Thymus (tissue), 11 donors: ENCODE data around the gene CCDC169. TPM values are rescaled to one million over a fixed set of nuclear protein-coding genes. Genes with fewer than 3 reads are reported as not detected.

Experiments used
- DNase-seq, 9 donors: peaks; one replicate each; pipeline ENCODE4 v3.0.0-alpha.2; 2013; ENCODE audit warnings: low spot score in 9 of 9, low read depth in 6 of 9, missing footprints in 1 of 9
- H3K27ac ChIP-seq, 2 donors: one replicate each; pipeline ENCODE4 v1.5.1; 2013; ENCODE audit warnings: control low read depth in 1 of 2, low read depth in 1 of 2, low read length in 1 of 2, mild to moderate bottlenecking in 1 of 2, moderate library complexity in 1 of 2
- H3K27me3 ChIP-seq, 2 donors: one replicate each; pipeline ENCODE4 v1.5.1; 2013; ENCODE audit warnings: low read length in 1 of 2; ENCODE audit not compliant: control insufficient read depth in 2 of 2, insufficient read depth in 1 of 2
- H3K36me3 ChIP-seq, 2 donors: one replicate each; pipeline ENCODE4 v1.5.1; 2013; ENCODE audit warnings: low read length in 1 of 2, mild to moderate bottlenecking in 1 of 2, moderate library complexity in 1 of 2; ENCODE audit not compliant: control insufficient read depth in 2 of 2, insufficient read depth in 2 of 2
- H3K4me1 ChIP-seq, 2 donors: one replicate each; pipeline ENCODE4 v1.5.1; 2013; ENCODE audit warnings: low read length in 2 of 2; ENCODE audit not compliant: control insufficient read depth in 2 of 2, insufficient read depth in 2 of 2
- H3K4me3 ChIP-seq, 2 donors: one replicate each; pipeline ENCODE4 v1.5.1; 2013; ENCODE audit warnings: low read length in 2 of 2, control low read depth in 1 of 2, mild to moderate bottlenecking in 1 of 2
- H3K9me3 ChIP-seq, 2 donors: one replicate each; pipeline ENCODE4 v1.5.1; 2013; ENCODE audit warnings: low read length in 1 of 2, mild to moderate bottlenecking in 1 of 2; ENCODE audit not compliant: control insufficient read depth in 2 of 2, insufficient read depth in 1 of 2
- WGBS: extraction: QIAGEN DNeasy Blood & Tissue Kit; methylation state at CpG from one replicate; pipeline ENCODE4 v1.1.7; 2013; 5-methylcytosine and 5-hydroxymethylcytosine counted together
- polyA plus RNA-seq: library from polyadenylated mRNA; stranded (reverse); fragments of 200-250 nt; gene quantifications from one replicate; pipeline ENCODE4 v1.2.3, GENCODE V29; 2013
- total RNA-seq: library from RNA; stranded (reverse); fragments of 120-200 nt; gene quantifications from one replicate; pipeline ENCODE4 v1.2.4, GENCODE V29; 2013
- donor health status: healthy.

Gene CCDC169
- total and polyA plus RNA-seq, 2 donors: 0.23 to 0.66 TPM

GRCh38 chr13:36224730-36225129 is 72.9 kb downstream of the CCDC169 start:
- no peak overlapping the region for H3K27ac ChIP-seq
- no peak overlapping the region for H3K4me3 ChIP-seq
- no peak for DNase-seq
- no peaks in the 10 kb centered on the region for H3K4me1 ChIP-seq
- no peaks in the 10 kb centered on the region for H3K27me3 ChIP-seq
- no peaks in the 10 kb centered on the region for H3K36me3 ChIP-seq
- 95% methylated on average over 1 of the region's 1 CpG for WGBS
- H3K9me3 ChIP-seq: no peaks in the 10 kb centered on the region

GRCh38 chr13:36219883-36220282 is 77.7 kb downstream of the CCDC169 start:
- H3K27ac ChIP-seq: no peak overlapping the region
- H3K27me3 ChIP-seq: no peaks in the 10 kb centered on the region
- H3K9me3 ChIP-seq: peaks cover 0 to 3% of the 10 kb centered on the region in 2 donors
- H3K36me3 ChIP-seq: no peaks in the 10 kb centered on the region
- H3K4me1 ChIP-seq: no peaks in the 10 kb centered on the region
- no peak overlapping the region for H3K4me3 ChIP-seq
- DNase-seq: no peak

GRCh38 chr13:36217456-36217855 is 80.2 kb downstream of the CCDC169 start:
- 86% methylated on average over 3 of the region's 3 CpGs for WGBS
- H3K27me3 ChIP-seq: no peaks in the 10 kb centered on the region
- H3K9me3 ChIP-seq: peaks cover 0 to 17% of the 10 kb centered on the region in 2 donors
- no peaks in the 10 kb centered on the region for H3K36me3 ChIP-seq
- H3K4me3 ChIP-seq: no peak overlapping the region
- DNase-seq: no peak
- no peak overlapping the region for H3K27ac ChIP-seq
- H3K4me1 ChIP-seq: no peaks in the 10 kb centered on the region

- Histone ChIP-seq H3K4me3 (no peak within 1 kb of the TSS), H3K9me3 (peaks cover 0 to 17% of the 10 kb centered on the region in 2 donors), H3K4me1 (no peaks in the 10 kb centered on the region), H3K27me3 (no peaks in the 10 kb centered on the region), H3K36me3 (no peaks in the 10 kb centered on the region), H3K27ac (no peak within 1 kb of the TSS)
- DNase-seq: no peak
- 97% methylated on average over 53 of the region's 53 CpGs for WGBS
These were observed 83.3 kb downstream of the CCDC169 start, which contains the start of gene SOHLH2 for GRCh38 chr13:36214163-36214921. SOHLH2 (minus strand) TSS chr13:36214556; CDS start chr13:36214526, 30 bp downstream.

GRCh38 chr13:36212789-36213188 is 84.8 kb downstream of the CCDC169 start:
- H3K27me3 ChIP-seq: no peaks in the 10 kb centered on the region
- no peak for DNase-seq
- peaks cover 0 to 17% of the 10 kb centered on the region in 2 donors for H3K9me3 ChIP-seq
- WGBS: 83% methylated on average over 3 of the region's 3 CpGs
- no peak overlapping the region for H3K4me3 ChIP-seq
- H3K4me1 ChIP-seq: no peaks in the 10 kb centered on the region
- H3K27ac ChIP-seq: no peak overlapping the region
- no peaks in the 10 kb centered on the region for H3K36me3 ChIP-seq

GRCh38 chr13:36211567-36211966 is 86.0 kb downstream of the CCDC169 start:
- Histone ChIP-seq H3K36me3 (no peaks in the 10 kb centered on the region), H3K4me1 (no peaks in the 10 kb centered on the region), H3K9me3 (peaks cover 0 to 17% of the 10 kb centered on the region in 2 donors), H3K27me3 (no peaks in the 10 kb centered on the region), H3K4me3 (no peak overlapping the region), H3K27ac (no peak overlapping the region)
- WGBS: 86% methylated on average over 4 of the region's 4 CpGs
- no peak for DNase-seq

- 92% methylated on average over 4 of the region's 4 CpGs for WGBS
These were observed 86.9 kb downstream of the CCDC169 start for GRCh38 chr13:36210738-36211137.

GRCh38 chr13:36207672-36208071 is 89.9 kb downstream of the CCDC169 start:
- Histone ChIP-seq H3K4me3 (no peak overlapping the region), H3K27ac (no peak overlapping the region), H3K36me3 (no peaks in the 10 kb centered on the region), H3K27me3 (no peaks in the 10 kb centered on the region), H3K4me1 (no peaks in the 10 kb centered on the region), H3K9me3 (no peaks in the 10 kb centered on the region)
- WGBS: 93% methylated on average over 5 of the region's 5 CpGs
- DNase-seq: no peak

More at GRCh38 chr13:36210738-36211137, 86.9 kb downstream of the CCDC169 start:
- Histone ChIP-seq H3K27ac (no peak overlapping the region), H3K4me3 (no peak overlapping the region), H3K27me3 (no peaks in the 10 kb centered on the region), H3K4me1 (no peaks in the 10 kb centered on the region), H3K9me3 (peaks cover 0 to 17% of the 10 kb centered on the region in 2 donors), H3K36me3 (no peaks in the 10 kb centered on the region)
- no peak for DNase-seq

GRCh38 chr13:36193151-36193855 is 104.3 kb downstream of the CCDC169 start:
- 92% methylated on average over 1 of the region's 1 CpG for WGBS
- no peaks in the 10 kb centered on the region for H3K27me3 ChIP-seq
- no peak overlapping the region for H3K4me3 ChIP-seq
- no peak for DNase-seq
- H3K27ac ChIP-seq: no peak overlapping the region
- no peaks in the 10 kb centered on the region for H3K9me3 ChIP-seq
- no peaks in the 10 kb centered on the region for H3K4me1 ChIP-seq
- H3K36me3 ChIP-seq: no peaks in the 10 kb centered on the region
